ENCODE data around the gene CBX8.
A peak's percentile ranks its signal among the peaks of the same experiment; 100 is the strongest.

CBX8 gene

GRCh38 chr17:79796763-79797491, at the start of gene CBX8:
CBX8 (minus strand) TSS chr17:79797077; CDS start chr17:79796998, 79 bp downstream.
- peak; percentile 99 for DNase-seq (ENCODE audit: low spot score)

GRCh38 chr17:79845601-79845949, 48.7 kb upstream of the CBX8 start:
- no peak for DNase-seq (ENCODE audit: low spot score)

GRCh38 chr17:79844869-79845600, 48.2 kb upstream of the CBX8 start:
- peak; percentile 92 for DNase-seq (ENCODE audit: low spot score)

GRCh38 chr17:79843816-79844800, 47.2 kb upstream of the CBX8 start:
- DNase-seq (ENCODE audit: low spot score) = peak; percentile 77

GRCh38 chr17:79843474-79843815, 46.6 kb upstream of the CBX8 start:
- DNase-seq (ENCODE audit: low spot score) = no peak

GRCh38 chr17:79842656-79843473, 46.0 kb upstream of the CBX8 start:
- DNase-seq (ENCODE audit: low spot score) = no peak

GRCh38 chr17:79842136-79842655, 45.3 kb upstream of the CBX8 start:
- no peak for DNase-seq (ENCODE audit: low spot score)

GRCh38 chr17:79841369-79842135, 44.7 kb upstream of the CBX8 start:
- no peak for DNase-seq (ENCODE audit: low spot score)

GRCh38 chr17:79840989-79841286, 44.1 kb upstream of the CBX8 start:
- no peak for DNase-seq (ENCODE audit: low spot score)

GRCh38 chr17:79840269-79840988, 43.6 kb upstream of the CBX8 start:
- DNase-seq (ENCODE audit: low spot score) = no peak

GRCh38 chr17:79839356-79840268, 42.7 kb upstream of the CBX8 start, which contains the start of gene CBX4:
CBX4 (minus strand) TSS chr17:79839440; CDS start chr17:79839251, 189 bp downstream.
- DNase-seq (ENCODE audit: low spot score) = peak; percentile 94

- no peak for DNase-seq (ENCODE audit: low spot score)
These were observed 41.8 kb upstream of the CBX8 start for GRCh38 chr17:79838522-79839274.

GRCh38 chr17:79837888-79838521, 41.1 kb upstream of the CBX8 start:
- no peak for DNase-seq (ENCODE audit: low spot score)

GRCh38 chr17:79836972-79837887, 40.4 kb upstream of the CBX8 start:
- DNase-seq (ENCODE audit: low spot score) = peak; percentile 79

- DNase-seq (ENCODE audit: low spot score) = no peak
These were observed 39.7 kb upstream of the CBX8 start for GRCh38 chr17:79836510-79836971.

GRCh38 chr17:79835953-79836509, 39.2 kb upstream of the CBX8 start:
- no peak for DNase-seq (ENCODE audit: low spot score)

Data from HuH-7 (cell line).